Right kidney (tissue), 9 donors: Measurements from ENCODE around the gene P2RX2.
A peak's percentile ranks its signal among the peaks of the same experiment; 100 is the strongest.

Experiments
- DNase-seq: peaks from one replicate; pipeline ENCODE4 v3.0.0-alpha.2; 2016
- long read RNA-seq, 8 donors: transcript quantifications; one replicate each; lab custom pipeline, GENCODE V29; 2026

P2RX2 gene
- long read RNA-seq, donor 1, result 0 reads
- long read RNA-seq, donor 2, result 0 reads
- long read RNA-seq, donor 3, partial matches to known transcripts, result 20 of 20 reads
- long read RNA-seq, donor 3, other reads (novel, unspliced or antisense), result 0 of 20 reads
- long read RNA-seq, donor 4, result 0 reads
- long read RNA-seq, donor 5, result 0 reads
- long read RNA-seq, donor 6, result 0 reads
- long read RNA-seq, donor 7, result 0 reads
- long read RNA-seq, donor 8, result 0 reads

GRCh38 chr12:132618683-132619043 is at the start of gene P2RX2:
Gene P2RX2, plus strand, starts transcription at chr12:132618776. Its CDS starts 41 bp downstream, at chr12:132618817.
- DNase-seq, result no peak

GRCh38 chr12:132568826-132569480 is 49.6 kb upstream of the P2RX2 start:
- no peak for DNase-seq

- DNase-seq, result no peak
Observed at GRCh38 chr12:132569856-132570480, 48.6 kb upstream of the P2RX2 start.

GRCh38 chr12:132570635-132571034 is 47.9 kb upstream of the P2RX2 start:
- no peak for DNase-seq

- no peak for DNase-seq
Observed at GRCh38 chr12:132571051-132571450, 47.5 kb upstream of the P2RX2 start.

GRCh38 chr12:132571598-132571997 is 47.0 kb upstream of the P2RX2 start:
- no peak for DNase-seq

GRCh38 chr12:132572106-132572505 is 46.5 kb upstream of the P2RX2 start:
- no peak for DNase-seq

- no peak for DNase-seq
Observed at GRCh38 chr12:132572801-132573760, 45.5 kb upstream of the P2RX2 start.

- DNase-seq, result no peak
Observed at GRCh38 chr12:132574271-132574996, 44.1 kb upstream of the P2RX2 start.

GRCh38 chr12:132575661-132576060 is 42.9 kb upstream of the P2RX2 start:
- no peak for DNase-seq

- no peak for DNase-seq
Observed at GRCh38 chr12:132576701-132577100, 41.9 kb upstream of the P2RX2 start.

GRCh38 chr12:132577191-132577920 is 41.2 kb upstream of the P2RX2 start:
- DNase-seq, result no peak

- no peak for DNase-seq
Observed at GRCh38 chr12:132578118-132578517, 40.5 kb upstream of the P2RX2 start.

GRCh38 chr12:132578826-132579225 is 39.8 kb upstream of the P2RX2 start:
- no peak for DNase-seq

- no peak for DNase-seq
Observed at GRCh38 chr12:132579744-132580143, 38.8 kb upstream of the P2RX2 start.

- no peak for DNase-seq
Observed at GRCh38 chr12:132580701-132581292, 37.8 kb upstream of the P2RX2 start.

- DNase-seq, result no peak
Observed at GRCh38 chr12:132581348-132582057, 37.1 kb upstream of the P2RX2 start.

GRCh38 chr12:132582058-132582420 is 36.5 kb upstream of the P2RX2 start:
- DNase-seq, result peak; percentile 49

GRCh38 chr12:132582582-132583410 is 35.8 kb upstream of the P2RX2 start:
- peak; percentile 68 for DNase-seq

- DNase-seq, result no peak
Observed at GRCh38 chr12:132583411-132583710, 35.2 kb upstream of the P2RX2 start.
